PC-9 (cell line): ENCODE data around the gene GRAMD2A. TPM values are rescaled to one million over a fixed set of nuclear protein-coding genes. Genes with fewer than 3 reads are reported as not detected.
"Not testable (repeated sequence)": the region's sequence is repeated elsewhere in the genome, so short reads cannot be mapped to it uniquely, and the experiment has no call there.

Experiments
- BruUV-seq: library from RNA; stranded (reverse); fragments of 400-500 nt; replicated peaks from 2 replicates; lab custom pipeline; 2021; lab: Mats Ljungman, UMichigan
- CTCF ChIA-PET: fragments of 300-600 bp; sonication (Branson Sonifier 250); formaldehyde crosslinking; loops from one replicate; lab custom pipeline; 2022; ENCODE audit warnings: antibody characterized with exemption; lab: Charles Lee
- POLR2A ChIA-PET: fragments of 300-600 bp; sonication (Branson Sonifier 250); formaldehyde crosslinking; loops from one replicate; lab custom pipeline; 2022; ENCODE audit warnings: antibody characterized with exemption; ENCODE audit not compliant: unreplicated experiment; lab: Charles Lee
- DNase-seq, 2 experiments: peaks; one replicate each; pipeline versions ENCODE4 v3.0.0 to v3.0.0-alpha.2; 2015 to 2022; ENCODE audit warnings: mixed read lengths in 1 of 2
- H2AFZ ChIP-seq: fragments of 200-600 bp; sonication (generic); 2 replicates; pipeline ENCODE4 v1.8.1; 2017; ENCODE audit warnings: antibody characterized with exemption
- H3F3A ChIP-seq: fragments of 200-600 bp; sonication (generic); 2 replicates; pipeline ENCODE4 v1.8.1; 2017; ENCODE audit warnings: antibody characterized with exemption, mild to moderate bottlenecking, low read depth; ENCODE audit not compliant: insufficient read depth
- H3K27ac ChIP-seq: fragments of 200-600 bp; sonication (generic); 2 replicates; pipeline ENCODE4 v1.6.1; 2016; ENCODE audit warnings: mixed run types
- H3K27me3 ChIP-seq: fragments of 200-600 bp; sonication (generic); 2 replicates; pipeline ENCODE4 v1.6.1; 2016; ENCODE audit warnings: low read depth, mixed run types; ENCODE audit not compliant: insufficient read depth
- H3K36me3 ChIP-seq: fragments of 200-600 bp; sonication (generic); 2 replicates; pipeline ENCODE4 v1.6.1; 2016; ENCODE audit warnings: low read depth, mixed run types
- H3K4me1 ChIP-seq: fragments of 200-600 bp; sonication (generic); replicated peaks from 2 replicates; pipeline ENCODE4 v1.6.1; 2016; ENCODE audit warnings: mixed run types; ENCODE audit not compliant: insufficient read depth
- H3K4me2 ChIP-seq: fragments of 200-600 bp; sonication (generic); 2 replicates; pipeline ENCODE4 v1.6.1; 2017; ENCODE audit warnings: mixed run types
- H3K4me3 ChIP-seq: fragments of 200-600 bp; sonication (generic); 2 replicates; pipeline ENCODE4 v1.6.1; 2016; ENCODE audit warnings: mixed run types
- H3K79me2 ChIP-seq: fragments of 200-600 bp; sonication (generic); 2 replicates; pipeline ENCODE4 v1.6.1; 2017; ENCODE audit warnings: low read depth, mixed run types
- H3K9me2 ChIP-seq: fragments of 200-600 bp; sonication (generic); 2 replicates; pipeline ENCODE4 v1.8.1; 2017; ENCODE audit warnings: mild to moderate bottlenecking; ENCODE audit not compliant: insufficient read depth
- H3K9me3 ChIP-seq: fragments of 200-600 bp; sonication (generic); 2 replicates; pipeline ENCODE4 v1.8.1; 2016; ENCODE audit warnings: low read depth; ENCODE audit not compliant: insufficient read depth
- H4K20me1 ChIP-seq: fragments of 200-600 bp; sonication (generic); 2 replicates; pipeline ENCODE4 v1.8.1; 2017; ENCODE audit not compliant: insufficient read depth
- EZH2 ChIP-seq: fragments of 200-600 bp; sonication (generic); IDR thresholded peaks from 2 replicates; pipeline ENCODE4 v1.8.0; 2017; ENCODE audit warnings: antibody characterized with exemption, low read depth
- intact Hi-C: fragments of 100-400 bp; cut with micrococcal nuclease; formaldehyde crosslinking; loops from one replicate; pipeline ENCODE4 v1.10.0; 2022; ENCODE audit not compliant: unreplicated experiment
- total RNA-seq: library from RNA; stranded (reverse); gene quantifications from 2 replicates; pipeline ENCODE4 v1.2.3, GENCODE V29; 2021
- TF ChIP-seq, protein P1 (sequence below): fragments of 200-600 bp; sonication (generic); conservative IDR thresholded peaks from 2 replicates; pipeline ENCODE4 v1.6.1; 2017; ENCODE audit warnings: mixed run types, antibody characterized with exemption, mild to moderate bottlenecking, moderate library complexity

GRAMD2A gene
- total RNA-seq, 1 experiment from 2014 or later, result 60.2 TPM

DNA sequence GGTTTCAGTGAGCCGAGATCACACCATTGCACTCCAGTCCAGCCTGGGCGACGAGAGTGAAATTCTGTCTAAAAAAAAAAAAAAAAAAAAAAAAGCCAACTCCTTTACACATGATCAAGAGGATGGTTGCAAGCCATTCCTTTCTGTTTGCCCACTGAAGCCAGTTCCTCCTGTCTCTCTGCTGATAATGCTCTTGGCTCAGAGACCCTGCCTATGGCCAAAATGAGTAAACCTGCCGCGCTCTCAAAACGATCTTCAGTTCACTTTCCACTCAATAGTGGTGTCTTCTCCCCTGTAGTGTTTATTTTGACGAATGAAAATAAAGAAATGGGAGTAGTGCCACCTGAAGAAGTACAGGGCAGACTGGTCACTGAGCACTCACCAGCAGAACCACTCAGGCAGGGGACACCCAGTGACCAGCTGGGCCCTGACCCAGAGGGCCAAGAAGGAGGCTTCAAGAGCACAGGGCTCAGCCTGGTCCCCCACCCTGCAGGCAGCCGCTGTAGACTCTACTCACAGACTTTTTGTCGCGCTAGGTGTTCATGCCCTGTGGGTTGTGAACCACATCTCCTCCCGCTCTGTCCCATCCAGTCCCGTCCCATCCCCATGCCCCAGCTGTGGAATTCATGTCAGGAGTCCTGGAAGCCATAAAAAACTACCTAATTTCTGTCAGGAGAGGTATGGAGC is 23.6 kb downstream of the GRAMD2A start:
- BruUV-seq, result no TSS peak
- CTCF ChIA-PET, result no interaction called here
- intact Hi-C loops, result no loop called here
- H3K27ac ChIP-seq, result no peak overlapping the region
- no peak for TF ChIP-seq EZH2
- TF ChIP-seq, protein P1, sequence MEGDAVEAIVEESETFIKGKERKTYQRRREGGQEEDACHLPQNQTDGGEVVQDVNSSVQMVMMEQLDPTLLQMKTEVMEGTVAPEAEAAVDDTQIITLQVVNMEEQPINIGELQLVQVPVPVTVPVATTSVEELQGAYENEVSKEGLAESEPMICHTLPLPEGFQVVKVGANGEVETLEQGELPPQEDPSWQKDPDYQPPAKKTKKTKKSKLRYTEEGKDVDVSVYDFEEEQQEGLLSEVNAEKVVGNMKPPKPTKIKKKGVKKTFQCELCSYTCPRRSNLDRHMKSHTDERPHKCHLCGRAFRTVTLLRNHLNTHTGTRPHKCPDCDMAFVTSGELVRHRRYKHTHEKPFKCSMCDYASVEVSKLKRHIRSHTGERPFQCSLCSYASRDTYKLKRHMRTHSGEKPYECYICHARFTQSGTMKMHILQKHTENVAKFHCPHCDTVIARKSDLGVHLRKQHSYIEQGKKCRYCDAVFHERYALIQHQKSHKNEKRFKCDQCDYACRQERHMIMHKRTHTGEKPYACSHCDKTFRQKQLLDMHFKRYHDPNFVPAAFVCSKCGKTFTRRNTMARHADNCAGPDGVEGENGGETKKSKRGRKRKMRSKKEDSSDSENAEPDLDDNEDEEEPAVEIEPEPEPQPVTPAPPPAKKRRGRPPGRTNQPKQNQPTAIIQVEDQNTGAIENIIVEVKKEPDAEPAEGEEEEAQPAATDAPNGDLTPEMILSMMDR, result no peak
- H3K79me2 ChIP-seq, result peaks cover 2% of the 10 kb centered on the region; the same call in 1 of the 2 replicates
- H3K4me2 ChIP-seq, result no peak overlapping the region
- POLR2A ChIA-PET, result no interaction called here
- no peaks in the 10 kb centered on the region for H3K27me3 ChIP-seq
- peaks cover 44% of the 10 kb centered on the region for H3K4me1 ChIP-seq
- H3F3A ChIP-seq, result peaks cover 30% of the 10 kb centered on the region
- H3K9me3 ChIP-seq, result no peaks in the 10 kb centered on the region
- no peak for DNase-seq
- H4K20me1 ChIP-seq, result no peaks in the 10 kb centered on the region
- no peak overlapping the region for H3K4me3 ChIP-seq
- H2AFZ ChIP-seq, result no peak overlapping the region
- H3K36me3 ChIP-seq, result no peaks in the 10 kb centered on the region
- no peaks in the 10 kb centered on the region for H3K9me2 ChIP-seq

DNA sequence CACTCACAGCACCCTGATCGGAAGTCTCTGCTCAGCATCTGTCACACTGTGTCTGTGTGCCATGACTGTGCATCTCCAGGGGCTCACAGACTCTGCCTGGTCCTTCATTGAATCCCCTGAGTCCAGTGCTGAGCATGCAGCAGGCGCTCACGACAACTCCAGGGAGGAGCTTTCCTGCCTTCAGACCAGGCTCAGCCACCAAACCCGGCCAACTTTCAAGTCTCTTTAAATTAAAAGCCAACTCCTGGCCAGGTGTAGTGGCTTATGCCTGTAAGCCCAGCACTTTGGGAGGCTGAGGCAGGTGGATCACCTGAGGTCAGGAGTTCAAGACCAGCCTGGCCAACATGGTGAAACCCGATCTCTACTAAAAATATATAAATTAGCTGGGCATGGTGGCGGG is 24.2 kb downstream of the GRAMD2A start:
- intact Hi-C loops, result no loop called here
- H3K4me1 ChIP-seq, result peaks cover 46% of the 10 kb centered on the region
- H3K79me2 ChIP-seq, result peaks cover 7% of the 10 kb centered on the region; the same call in 1 of the 2 replicates
- H3K4me3 ChIP-seq, result no peak overlapping the region
- peaks cover 36% of the 10 kb centered on the region for H3F3A ChIP-seq
- H3K27me3 ChIP-seq, result no peaks in the 10 kb centered on the region
- ChIA-PET CTCF (no interaction called here), POLR2A (no interaction called here)
- no peak for DNase-seq
- BruUV-seq, result no TSS peak
- TF ChIP-seq, protein P1, result no peak
- TF ChIP-seq EZH2, result no peak
- H3K36me3 ChIP-seq, result no peaks in the 10 kb centered on the region
- H3K27ac ChIP-seq, result no peak overlapping the region
- no peak overlapping the region for H2AFZ ChIP-seq
- H3K4me2 ChIP-seq, result no peak overlapping the region
- H3K9me3 ChIP-seq, result no peaks in the 10 kb centered on the region
- H3K9me2 ChIP-seq, result no peaks in the 10 kb centered on the region
- H4K20me1 ChIP-seq, result no peaks in the 10 kb centered on the region

DNA sequence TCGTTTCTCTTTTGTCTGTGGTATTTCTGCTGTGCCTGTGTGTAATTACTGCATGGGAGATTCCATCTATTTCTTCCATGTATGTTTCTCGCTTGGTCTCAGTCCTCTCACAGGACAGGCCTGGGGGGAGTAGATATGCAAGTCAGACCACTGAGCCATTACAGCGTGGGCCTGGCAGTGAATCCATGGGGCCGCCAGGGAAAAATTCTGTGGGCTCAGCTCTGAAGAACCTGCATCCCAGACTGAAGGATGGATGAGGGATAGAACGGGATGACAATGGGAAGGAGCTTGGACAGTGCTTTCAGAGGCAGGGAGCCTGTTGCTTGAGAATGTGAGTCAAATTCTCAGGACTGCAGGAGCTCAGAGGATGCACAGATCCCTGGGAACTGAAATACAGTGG is 24.8 kb downstream of the GRAMD2A start:
- no peaks in the 10 kb centered on the region for H3K9me3 ChIP-seq
- no peak overlapping the region for H3K27ac ChIP-seq
- TF ChIP-seq, protein P1, result no peak
- TF ChIP-seq EZH2, result no peak
- no peak overlapping the region for H3K4me3 ChIP-seq
- no peak overlapping the region for H3K4me2 ChIP-seq
- no TSS peak for BruUV-seq
- H3K79me2 ChIP-seq, result peaks cover 7% of the 10 kb centered on the region; the same call in 1 of the 2 replicates
- intact Hi-C loops, result no loop called here
- H3K27me3 ChIP-seq, result no peaks in the 10 kb centered on the region
- CTCF ChIA-PET, result no interaction called here
- H3F3A ChIP-seq, result peaks cover 37% of the 10 kb centered on the region
- no peak overlapping the region for H2AFZ ChIP-seq
- H3K36me3 ChIP-seq, result no peaks in the 10 kb centered on the region
- H3K4me1 ChIP-seq, result peaks cover 45% of the 10 kb centered on the region
- POLR2A ChIA-PET, result interaction anchor here (0.6 kb wide), 1 partner anchor 661 kb away, joined by 6 read pairs; no protein-coding TSS in a partner anchor
- no peak for DNase-seq
- no peaks in the 10 kb centered on the region for H4K20me1 ChIP-seq
- no peaks in the 10 kb centered on the region for H3K9me2 ChIP-seq

DNA sequence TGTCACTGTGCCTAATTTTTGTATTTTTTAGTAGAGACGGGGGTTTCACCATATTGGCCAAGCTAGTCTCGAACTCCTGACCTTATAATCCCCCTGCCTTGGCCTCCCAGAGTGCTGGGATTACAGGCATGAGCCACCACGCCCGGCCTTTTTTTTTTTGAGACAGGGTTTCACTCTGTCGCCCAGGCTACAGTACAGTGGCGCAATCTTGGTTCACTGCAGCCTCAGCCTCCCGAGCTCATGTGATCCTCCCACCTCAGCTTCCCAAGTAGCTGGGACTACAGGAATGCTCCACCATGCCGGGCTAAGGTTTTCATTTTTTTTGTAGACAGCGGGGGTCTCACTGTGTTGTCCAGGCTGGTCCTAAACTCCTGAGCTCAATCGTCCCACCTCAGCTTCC is 25.6 kb downstream of the GRAMD2A start:
- POLR2A ChIA-PET, result interaction anchor here (0.6 kb wide), 2 partner anchors 660 to 770 kb away, joined by 3 to 6 read pairs; no protein-coding TSS in a partner anchor
- CTCF ChIA-PET, DNase-seq, intact Hi-C loops, H2AFZ ChIP-seq, H3K27ac ChIP-seq, H3K4me3 ChIP-seq, H3K36me3 ChIP-seq, H3K27me3 ChIP-seq, H3K4me2 ChIP-seq, H4K20me1 ChIP-seq, BruUV-seq, H3K9me2 ChIP-seq, H3K9me3 ChIP-seq: not testable (repeated sequence)
- H3K79me2 ChIP-seq, result peaks cover 14% of the 10 kb centered on the region
- H3K4me1 ChIP-seq, result peaks cover 45% of the 10 kb centered on the region
- H3F3A ChIP-seq, result peaks cover 37% of the 10 kb centered on the region
